K562 (cell line): ENCODE measurements around the gene RGR. TPM values are rescaled to one million over a fixed set of nuclear protein-coding genes. Genes with fewer than 3 reads are reported as not detected.
A peak's percentile ranks its signal among the peaks of the same experiment; 100 is the strongest.

Experiments used
- DACH1 ChIP-seq: fragments of 450-650 bp; IDR thresholded peaks from 2 replicates; pipeline ENCODE4 v1.6.1; 2018; ENCODE audit not compliant: partially characterized antibody
- ESRRB ChIP-seq: fragments of 250-450 bp; sonication (Bioruptor Pico); IDR thresholded peaks from 2 replicates; pipeline ENCODE4 v1.5.0; 2020; ENCODE audit warnings: mild to moderate bottlenecking, moderate library complexity, borderline replicate concordance
- HDAC2 ChIP-seq: fragments of 450-650 bp; IDR thresholded peaks from 2 replicates; pipeline ENCODE4 v1.6.1; 2016; ENCODE audit warnings: mild to moderate bottlenecking
- KDM5B ChIP-seq: fragments of 200-600 bp; sonication (generic); IDR thresholded peaks from 2 replicates; pipeline ENCODE4 v1.6.1; 2012; ENCODE audit warnings: low read depth, mild to moderate bottlenecking, moderate library complexity, low read length, control low read depth, inconsistent platforms; ENCODE audit not compliant: insufficient replicate concordance
- MYC ChIP-seq, 2 experiments: fragments of 250-450 bp in 1 of 2; sonication (Bioruptor Pico) in 1 of 2; IDR thresholded peaks; 2 replicates each; pipeline versions ENCODE4 v1.5.1 to v1.6.1; 2012 to 2021; ENCODE audit warnings: low read depth in 2 of 2, borderline replicate concordance in 1 of 2, improper control_type of control experiment in 1 of 2, low read length in 1 of 2, mild to moderate bottlenecking in 1 of 2, moderate library complexity in 1 of 2
- NR2F6 ChIP-seq: fragments of 450-650 bp; formaldehyde crosslinking; IDR thresholded peaks from 2 replicates; pipeline ENCODE4 v1.4.0; 2020; ENCODE audit warnings: mild to moderate bottlenecking
- RBM15 ChIP-seq: fragments of 200-400 bp; formaldehyde crosslinking; IDR thresholded peaks from 2 replicates; pipeline ENCODE4 v1.6.1; 2018; ENCODE audit warnings: mild to moderate bottlenecking, low read length, moderate library complexity; ENCODE audit not compliant: insufficient read depth
- SMARCA5 ChIP-seq: fragments of 450-650 bp; IDR thresholded peaks from 2 replicates; pipeline ENCODE4 v1.6.1; 2016
- SREBF1 ChIP-seq: fragments of 150-350 bp; IDR thresholded peaks from 2 replicates; pipeline ENCODE4 v1.6.1; 2014; ENCODE audit warnings: antibody characterized with exemption, low read depth, low read length, borderline replicate concordance
- VEZF1 ChIP-seq: fragments of 200-800 bp; sonication (Bioruptor generic); IDR thresholded peaks from 2 replicates; pipeline ENCODE4 v1.6.1; 2017; ENCODE audit warnings: missing genetic modification characterization, missing compliant biosample characterization
- ZKSCAN1 ChIP-seq: fragments of 150-350 bp; IDR thresholded peaks from 2 replicates; pipeline ENCODE4 v1.6.1; 2016; ENCODE audit warnings: low read depth, low read length
- ZNF165 ChIP-seq: fragments of 250-450 bp; sonication (Bioruptor Pico); IDR thresholded peaks from 2 replicates; pipeline ENCODE4 v1.4.0; 2020; ENCODE audit warnings: borderline replicate concordance
- ZNF280A ChIP-seq: fragments of 450-650 bp; IDR thresholded peaks from 2 replicates; pipeline ENCODE4 v1.6.1; 2018; ENCODE audit warnings: mild to moderate bottlenecking, low read depth; ENCODE audit not compliant: partially characterized antibody
- ZNF445 ChIP-seq: fragments of 250-450 bp; sonication (Bioruptor Pico); IDR thresholded peaks from 2 replicates; pipeline ENCODE4 v1.4.0; 2020; ENCODE audit warnings: low read depth, mild to moderate bottlenecking, moderate library complexity
- polyA plus RNA-seq, 8 experiments: library from polyadenylated mRNA; depleted of rRNA in 4 of 8; stranded (reverse) in 5 of 8; unstranded in 3 of 8; fragments of >200 nt; fragmentation: Nextera tagmentation in 2 of 8; fragmentation: Illumina TruSeq in 1 of 8; extraction: Ambion mirVana in 2 of 8; extraction: Trizol in 1 of 8; gene quantifications; 2 replicates each; pipeline versions ENCODE4 v1.2.1 to v1.2.3, GENCODE V29; 2011 to 2014; ENCODE audit warnings: inconsistent platforms in 1 of 8, missing spikeins in 1 of 8
- total RNA-seq, 7 experiments: library from RNA; depleted of rRNA in 6 of 7; stranded (reverse); fragments of >200 nt in 6 of 7; fragmentation: Illumina TruSeq in 2 of 7; extraction: Trizol in 2 of 7; gene quantifications; 2 replicates each; pipeline versions ENCODE4 v1.2.1 to v1.2.3, GENCODE V29; 2011 to 2021; ENCODE audit warnings: low replicate concordance in 1 of 7
- TF ChIP-seq, protein P1 (sequence below): fragments of 450-650 bp; formaldehyde crosslinking; conservative IDR thresholded peaks from 2 replicates; pipeline ENCODE4 v1.4.0; 2022; ENCODE audit warnings: mild to moderate bottlenecking, missing genetic modification characterization
- TF ChIP-seq, protein P2 (sequence below): sonication (generic); formaldehyde crosslinking; IDR thresholded peaks from 2 replicates; pipeline ENCODE4 v1.8.0; 2022; ENCODE audit warnings: mild to moderate bottlenecking, low read depth, missing genetic modification reagents
- TF ChIP-seq, protein P3 (sequence below): IDR thresholded peaks from 2 replicates; pipeline ENCODE4 v1.6.1; 2011; ENCODE audit not compliant: insufficient read length; ENCODE audit errors: extremely low read depth
- TF ChIP-seq, protein P4 (sequence below): fragments of 450-650 bp; IDR thresholded peaks from 2 replicates; pipeline ENCODE4 v1.6.1; 2016; ENCODE audit warnings: missing biosample characterization, missing genetic modification characterization
- TF ChIP-seq, protein P5 (sequence below): fragments of 250-450 bp; sonication (Bioruptor Pico); IDR thresholded peaks from 2 replicates; pipeline ENCODE4 v1.8.0; 2022; ENCODE audit warnings: inconsistent platforms, mild to moderate bottlenecking, moderate library complexity, borderline replicate concordance

Gene RGR
- total and polyA plus RNA-seq, 9 of the 15 experiments (the other 6 are each of a cell fraction or from before 2014, with no cell fraction given): not detected

DNA sequence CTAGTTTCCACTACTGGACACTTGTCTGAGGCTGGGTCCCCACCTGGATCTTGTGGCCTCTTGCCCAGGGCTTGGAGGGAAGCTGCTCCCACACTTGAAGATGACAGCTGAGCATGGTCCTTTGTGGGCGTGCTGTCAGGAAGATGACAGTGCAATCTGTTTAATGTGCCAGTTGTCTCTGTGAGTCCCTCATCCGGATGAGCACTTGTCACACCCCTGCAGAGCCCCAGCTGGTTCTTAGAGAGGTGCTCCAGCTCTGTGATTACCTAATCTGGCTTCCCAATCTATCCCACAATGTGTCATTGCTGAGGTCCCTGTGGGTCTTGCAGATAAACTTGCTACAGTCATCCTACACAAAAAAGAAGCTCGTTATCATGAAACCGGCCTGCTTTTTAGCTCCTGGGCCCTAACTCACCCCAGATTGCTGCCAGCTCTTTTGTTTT is 48.7 kb downstream of the RGR start (continued):
- TF ChIP-seq, protein P1, sequence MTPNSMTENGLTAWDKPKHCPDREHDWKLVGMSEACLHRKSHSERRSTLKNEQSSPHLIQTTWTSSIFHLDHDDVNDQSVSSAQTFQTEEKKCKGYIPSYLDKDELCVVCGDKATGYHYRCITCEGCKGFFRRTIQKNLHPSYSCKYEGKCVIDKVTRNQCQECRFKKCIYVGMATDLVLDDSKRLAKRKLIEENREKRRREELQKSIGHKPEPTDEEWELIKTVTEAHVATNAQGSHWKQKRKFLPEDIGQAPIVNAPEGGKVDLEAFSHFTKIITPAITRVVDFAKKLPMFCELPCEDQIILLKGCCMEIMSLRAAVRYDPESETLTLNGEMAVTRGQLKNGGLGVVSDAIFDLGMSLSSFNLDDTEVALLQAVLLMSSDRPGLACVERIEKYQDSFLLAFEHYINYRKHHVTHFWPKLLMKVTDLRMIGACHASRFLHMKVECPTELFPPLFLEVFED: no peak
- TF ChIP-seq, protein P2, sequence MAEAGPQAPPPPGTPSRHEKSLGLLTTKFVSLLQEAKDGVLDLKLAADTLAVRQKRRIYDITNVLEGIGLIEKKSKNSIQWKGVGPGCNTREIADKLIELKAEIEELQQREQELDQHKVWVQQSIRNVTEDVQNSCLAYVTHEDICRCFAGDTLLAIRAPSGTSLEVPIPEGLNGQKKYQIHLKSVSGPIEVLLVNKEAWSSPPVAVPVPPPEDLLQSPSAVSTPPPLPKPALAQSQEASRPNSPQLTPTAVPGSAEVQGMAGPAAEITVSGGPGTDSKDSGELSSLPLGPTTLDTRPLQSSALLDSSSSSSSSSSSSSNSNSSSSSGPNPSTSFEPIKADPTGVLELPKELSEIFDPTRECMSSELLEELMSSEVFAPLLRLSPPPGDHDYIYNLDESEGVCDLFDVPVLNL (CRISPR knock-in tag): no peak
- no peak for TF ChIP-seq SREBF1
- peak; percentile 30; the same call in 1 of the 2 replicates for TF ChIP-seq ZNF445 (CRISPR knock-in tag)
- TF ChIP-seq SMARCA5: no peak
- TF ChIP-seq VEZF1 (CRISPR knock-in tag): peak; percentile 82
- no peak for TF ChIP-seq KDM5B
- peak; percentile 69; the same call in 1 of the 2 replicates for TF ChIP-seq ZKSCAN1
- no peak for TF ChIP-seq ESRRB (CRISPR knock-in tag)
- no peak for TF ChIP-seq RBM15
- TF ChIP-seq ZNF280A: no peak
- TF ChIP-seq, protein P3, sequence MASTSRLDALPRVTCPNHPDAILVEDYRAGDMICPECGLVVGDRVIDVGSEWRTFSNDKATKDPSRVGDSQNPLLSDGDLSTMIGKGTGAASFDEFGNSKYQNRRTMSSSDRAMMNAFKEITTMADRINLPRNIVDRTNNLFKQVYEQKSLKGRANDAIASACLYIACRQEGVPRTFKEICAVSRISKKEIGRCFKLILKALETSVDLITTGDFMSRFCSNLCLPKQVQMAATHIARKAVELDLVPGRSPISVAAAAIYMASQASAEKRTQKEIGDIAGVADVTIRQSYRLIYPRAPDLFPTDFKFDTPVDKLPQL: no peak
- peak; percentile 99 for TF ChIP-seq HDAC2
- TF ChIP-seq, protein P4, sequence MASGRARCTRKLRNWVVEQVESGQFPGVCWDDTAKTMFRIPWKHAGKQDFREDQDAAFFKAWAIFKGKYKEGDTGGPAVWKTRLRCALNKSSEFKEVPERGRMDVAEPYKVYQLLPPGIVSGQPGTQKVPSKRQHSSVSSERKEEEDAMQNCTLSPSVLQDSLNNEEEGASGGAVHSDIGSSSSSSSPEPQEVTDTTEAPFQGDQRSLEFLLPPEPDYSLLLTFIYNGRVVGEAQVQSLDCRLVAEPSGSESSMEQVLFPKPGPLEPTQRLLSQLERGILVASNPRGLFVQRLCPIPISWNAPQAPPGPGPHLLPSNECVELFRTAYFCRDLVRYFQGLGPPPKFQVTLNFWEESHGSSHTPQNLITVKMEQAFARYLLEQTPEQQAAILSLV (tag): no peak
- peak; percentile 95 for TF ChIP-seq DACH1
- no peak for TF ChIP-seq NR2F6 (CRISPR knock-in tag)
- TF ChIP-seq ZNF165 (CRISPR knock-in tag): no peak
- TF ChIP-seq, protein P5, sequence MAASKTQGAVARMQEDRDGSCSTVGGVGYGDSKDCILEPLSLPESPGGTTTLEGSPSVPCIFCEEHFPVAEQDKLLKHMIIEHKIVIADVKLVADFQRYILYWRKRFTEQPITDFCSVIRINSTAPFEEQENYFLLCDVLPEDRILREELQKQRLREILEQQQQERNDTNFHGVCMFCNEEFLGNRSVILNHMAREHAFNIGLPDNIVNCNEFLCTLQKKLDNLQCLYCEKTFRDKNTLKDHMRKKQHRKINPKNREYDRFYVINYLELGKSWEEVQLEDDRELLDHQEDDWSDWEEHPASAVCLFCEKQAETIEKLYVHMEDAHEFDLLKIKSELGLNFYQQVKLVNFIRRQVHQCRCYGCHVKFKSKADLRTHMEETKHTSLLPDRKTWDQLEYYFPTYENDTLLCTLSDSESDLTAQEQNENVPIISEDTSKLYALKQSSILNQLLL (CRISPR knock-in tag): no peak
- peak; percentile 67; the same call in 1 of the 2 replicates for TF ChIP-seq MYC (IDR thresholded peaks at IDR 0.05; ENCODE audit: low read depth, low read length)
- TF ChIP-seq MYC (CRISPR knock-in tag; IDR thresholded peaks at IDR 0.05; ENCODE audit: borderline replicate concordance, low read depth): no peak
